Measurements from ENCODE around the gene ODAD4. TPM values are rescaled to one million over a fixed set of nuclear protein-coding genes. Genes with fewer than 3 reads are reported as not detected.

The ODAD4 gene
- polyA plus RNA-seq, 3 donors, result 0.04 to 0.28 (median 0.23) TPM

DNA sequence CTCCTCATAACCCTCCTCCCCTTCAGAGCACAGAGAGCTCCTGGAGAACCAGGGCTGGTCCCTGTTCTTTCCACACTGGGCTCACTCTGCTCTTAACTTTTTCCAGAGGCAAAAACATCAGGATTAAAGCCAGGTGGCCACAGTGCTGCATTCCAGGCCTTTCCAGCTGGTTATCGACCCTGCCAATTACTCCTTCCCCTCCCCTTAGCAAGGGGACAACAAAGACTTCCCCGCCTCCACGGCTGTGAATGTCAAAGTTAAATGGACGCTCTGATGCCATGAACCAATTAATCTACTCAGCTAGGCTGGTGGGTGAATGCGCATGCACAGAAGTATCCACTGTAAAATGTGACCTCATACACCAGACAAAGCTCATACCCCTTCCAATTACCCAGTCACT is 34.8 kb upstream of the ODAD4 start:
- H3K27ac Mint-ChIP-seq, result no peak overlapping the region
- H3K4me1 ChIP-seq (ENCODE audit: control insufficient read depth in 1 of 2, insufficient read depth in 2 of 2, low read length in 2 of 2), result no peaks in the 10 kb centered on the region
- H3K36me3 Mint-ChIP-seq, result peaks cover 80 to 98% of the 10 kb centered on the region in 2 donors
- no peak overlapping the region for H3K9ac ChIP-seq (ENCODE audit: insufficient read depth, low read length, poor library complexity, severe bottlenecking)
- TF ChIP-seq, protein P1, sequence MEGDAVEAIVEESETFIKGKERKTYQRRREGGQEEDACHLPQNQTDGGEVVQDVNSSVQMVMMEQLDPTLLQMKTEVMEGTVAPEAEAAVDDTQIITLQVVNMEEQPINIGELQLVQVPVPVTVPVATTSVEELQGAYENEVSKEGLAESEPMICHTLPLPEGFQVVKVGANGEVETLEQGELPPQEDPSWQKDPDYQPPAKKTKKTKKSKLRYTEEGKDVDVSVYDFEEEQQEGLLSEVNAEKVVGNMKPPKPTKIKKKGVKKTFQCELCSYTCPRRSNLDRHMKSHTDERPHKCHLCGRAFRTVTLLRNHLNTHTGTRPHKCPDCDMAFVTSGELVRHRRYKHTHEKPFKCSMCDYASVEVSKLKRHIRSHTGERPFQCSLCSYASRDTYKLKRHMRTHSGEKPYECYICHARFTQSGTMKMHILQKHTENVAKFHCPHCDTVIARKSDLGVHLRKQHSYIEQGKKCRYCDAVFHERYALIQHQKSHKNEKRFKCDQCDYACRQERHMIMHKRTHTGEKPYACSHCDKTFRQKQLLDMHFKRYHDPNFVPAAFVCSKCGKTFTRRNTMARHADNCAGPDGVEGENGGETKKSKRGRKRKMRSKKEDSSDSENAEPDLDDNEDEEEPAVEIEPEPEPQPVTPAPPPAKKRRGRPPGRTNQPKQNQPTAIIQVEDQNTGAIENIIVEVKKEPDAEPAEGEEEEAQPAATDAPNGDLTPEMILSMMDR (IDR thresholded peaks at IDR 0.05), result no peak
- DNase-seq, result no peak
- intact Hi-C loops (cut with micrococcal nuclease), result no loop called here
- H2AFZ ChIP-seq (ENCODE audit: insufficient read depth, low read depth, low read length, poor library complexity, severe bottlenecking), result no peak overlapping the region
- H3K9me3 Mint-ChIP-seq, result no peaks in the 10 kb centered on the region
- H3K79me2 ChIP-seq (ENCODE audit: insufficient read depth, low read length), result no peaks in the 10 kb centered on the region
- H3K4me3 Mint-ChIP-seq, result no peak overlapping the region
- H3K4me3 ChIP-seq (replicated peaks in 1 of 3; ENCODE audit: low read depth in 2 of 3, low read length in 3 of 3), result no peak overlapping the region
- no peaks in the 10 kb centered on the region for H4K20me1 ChIP-seq (ENCODE audit: insufficient read depth, low read length)
- H3K4me1 Mint-ChIP-seq, result no peaks in the 10 kb centered on the region
- peaks cover 90 to 99% of the 10 kb centered on the region in 2 donors for H3K36me3 ChIP-seq (replicated peaks in 1 of 2; ENCODE audit: control insufficient read depth in 1 of 2, insufficient read depth in 2 of 2, low read length in 2 of 2)
- no peak overlapping the region for H3K4me2 ChIP-seq (replicated peaks; ENCODE audit: extremely low read depth, low read length, poor library complexity, severe bottlenecking)
- 95% methylated on average over 5 of the region's 5 CpGs for WGBS (ENCODE audit: insufficient coverage)
- no peak overlapping the region for H3K27ac ChIP-seq (ENCODE audit: low read depth in 1 of 2, low read length in 2 of 2)
- H3K9me3 ChIP-seq (replicated peaks in 1 of 2; ENCODE audit: control insufficient read depth in 1 of 2, insufficient read depth in 1 of 2, low read length in 2 of 2), result no peaks in the 10 kb centered on the region
- no peaks in the 10 kb centered on the region for H3K27me3 ChIP-seq (ENCODE audit: control insufficient read depth in 2 of 2, insufficient read depth in 2 of 2, low read length in 2 of 2)
- H3K27me3 Mint-ChIP-seq (ENCODE audit: low read depth in 3 of 3), result peaks cover 0 to 3% (median 0%) of the 10 kb centered on the region in 3 donors

- Histone ChIP-seq H3K27me3 (ENCODE audit: control insufficient read depth in 2 of 2, insufficient read depth in 2 of 2, low read length in 2 of 2) (no peaks in the 10 kb centered on the region), H3K9ac (ENCODE audit: insufficient read depth, low read length, poor library complexity, severe bottlenecking) (no peak overlapping the region), H3K36me3 (replicated peaks in 1 of 2; ENCODE audit: control insufficient read depth in 1 of 2, insufficient read depth in 2 of 2, low read length in 2 of 2) (peaks cover 91 to 100% of the 10 kb centered on the region in 2 donors), H3K4me1 (ENCODE audit: control insufficient read depth in 1 of 2, insufficient read depth in 2 of 2, low read length in 2 of 2) (no peaks in the 10 kb centered on the region), H3K79me2 (ENCODE audit: insufficient read depth, low read length) (no peaks in the 10 kb centered on the region), H3K4me2 (replicated peaks; ENCODE audit: extremely low read depth, low read length, poor library complexity, severe bottlenecking) (no peak overlapping the region), H3K4me3 (replicated peaks in 1 of 3; ENCODE audit: low read depth in 2 of 3, low read length in 3 of 3) (no peak overlapping the region), H3K9me3 (replicated peaks in 1 of 2; ENCODE audit: control insufficient read depth in 1 of 2, insufficient read depth in 1 of 2, low read length in 2 of 2) (no peaks in the 10 kb centered on the region), H4K20me1 (ENCODE audit: insufficient read depth, low read length) (no peaks in the 10 kb centered on the region), H2AFZ (ENCODE audit: insufficient read depth, low read depth, low read length, poor library complexity, severe bottlenecking) (no peak overlapping the region), H3K27ac (ENCODE audit: low read depth in 1 of 2, low read length in 2 of 2) (no peak overlapping the region)
- TF ChIP-seq, protein P1 (IDR thresholded peaks at IDR 0.05), result no peak
- Mint-ChIP-seq H3K9me3 (peaks cover 0 to 2% (median 0%) of the 10 kb centered on the region in 7 donors), H3K27me3 (ENCODE audit: low read depth in 3 of 3) (peaks cover 0 to 4% (median 0%) of the 10 kb centered on the region in 3 donors), H3K4me3 (no peak overlapping the region), H3K27ac (peak overlapping the region in 1 of 7 donors; percentile 41), H3K4me1 (no peaks in the 10 kb centered on the region), H3K36me3 (peaks cover 87 to 100% of the 10 kb centered on the region in 2 donors)
- WGBS (ENCODE audit: insufficient coverage), result 98% methylated on average over 4 of the region's 6 CpGs
- no peak for DNase-seq
- intact Hi-C loops (cut with micrococcal nuclease), result no loop called here
Measured at GRCh38 chr17:41896726-41897125, 33.7 kb upstream of the ODAD4 start.

All from CD14-positive monocyte (primary cell).